HG02610 (cell line): ENCODE results near the gene SLC35B2.
A peak's percentile ranks its signal among the peaks of the same experiment; 100 is the strongest.

Experiments used
- ATAC-seq: cut with Tn5 transposase; IDR thresholded peaks from one replicate; pipeline ENCODE4 v1.9.1; 2021; ENCODE audit warnings: mild to moderate bottlenecking, moderate library complexity; ENCODE audit not compliant: unreplicated experiment

SLC35B2 gene

GRCh38 chr6:44268095-44268628, 10.8 kb upstream of the SLC35B2 start:
- ATAC-seq = no peak

GRCh38 chr6:44267252-44267651, 9.9 kb upstream of the SLC35B2 start:
- no peak for ATAC-seq

DNA sequence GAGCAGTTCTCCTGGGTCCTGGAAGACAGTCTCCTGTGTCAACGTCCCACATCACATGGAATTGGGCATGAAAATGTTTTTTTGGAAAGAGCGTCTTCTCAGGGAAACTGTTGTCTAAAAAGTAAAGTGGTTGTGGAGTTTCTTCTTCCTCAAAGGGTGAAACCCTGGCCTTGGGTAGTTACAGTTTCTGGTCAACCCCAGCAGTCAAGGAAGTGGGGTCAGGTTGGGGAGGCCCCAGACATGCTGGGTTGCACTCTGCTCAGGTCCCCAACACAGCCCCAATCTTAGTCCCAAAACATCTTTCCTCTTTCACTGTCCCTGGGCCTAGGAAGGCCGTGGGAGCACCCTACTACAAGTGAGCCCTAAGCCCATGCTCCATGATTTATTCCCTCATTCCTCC, 9.0 kb upstream of the SLC35B2 start:
- ATAC-seq = peak; percentile 27

DNA sequence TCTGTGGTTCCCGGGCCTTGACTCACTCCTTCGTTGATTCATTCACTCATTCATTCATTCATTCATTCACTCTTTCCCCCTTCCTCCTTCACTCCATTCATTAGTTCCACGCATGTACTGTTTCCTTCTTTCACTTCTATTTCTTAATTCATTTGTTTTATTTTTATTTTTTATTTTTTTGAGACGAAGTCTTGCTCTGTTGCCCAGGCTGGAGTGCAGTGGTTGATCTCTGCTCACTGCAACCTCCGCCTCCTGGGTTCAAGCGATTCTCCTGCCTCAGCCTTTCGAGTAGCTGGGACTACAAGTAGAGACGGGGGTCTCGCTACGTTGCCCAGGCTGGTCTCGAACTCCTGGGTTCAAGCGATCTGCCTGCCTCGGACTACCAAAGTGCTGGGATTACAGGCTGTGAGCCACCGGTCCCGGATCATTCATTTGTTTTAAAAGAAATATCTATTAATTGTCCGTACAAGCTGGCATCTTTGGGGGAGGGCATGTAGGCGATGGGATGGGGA, 8.4 kb upstream of the SLC35B2 start:
- ATAC-seq = no peak

DNA sequence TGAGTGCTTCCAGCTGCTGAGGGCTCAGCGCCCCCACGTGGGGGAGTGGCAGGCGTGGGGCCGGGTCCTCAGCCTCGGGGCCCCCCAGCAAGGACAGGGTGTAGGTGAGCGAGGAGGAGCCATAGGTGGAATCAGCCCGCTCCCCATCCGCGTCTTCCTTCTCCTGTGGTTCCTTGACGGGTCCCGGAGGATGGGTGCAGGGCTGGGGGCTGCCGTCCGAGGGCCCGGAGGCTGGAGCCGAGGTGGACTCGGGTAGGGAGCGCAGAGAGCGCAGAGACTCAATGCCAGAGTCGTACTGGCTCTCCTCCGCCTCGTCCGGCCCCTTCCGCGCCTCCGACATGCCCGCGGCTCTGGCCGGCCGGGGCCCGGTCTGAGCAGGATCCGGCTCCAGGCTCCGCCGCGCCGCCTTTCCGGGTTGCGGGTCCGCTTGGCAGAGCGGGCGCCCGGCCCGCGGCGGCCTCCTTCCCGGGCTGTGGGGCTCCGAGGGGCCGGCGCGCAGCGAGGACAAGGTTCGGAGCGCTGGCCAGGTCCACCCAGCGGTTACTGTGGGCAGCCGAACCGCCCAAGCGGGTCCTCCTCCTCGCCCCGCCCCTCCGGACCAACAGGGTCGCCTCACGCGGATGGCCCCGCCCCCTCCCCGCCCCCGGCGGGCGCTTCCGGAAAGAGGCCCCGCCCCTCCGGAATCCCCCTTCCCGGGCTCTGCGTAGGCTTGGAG, 7.8 kb upstream of the SLC35B2 start, which contains the start of gene NFKBIE:
Gene NFKBIE, minus strand, starts transcription at position 545 of the 715 bp plus-strand sequence. Its CDS starts 205 bp downstream, at position 340.
- peak; percentile 29 for ATAC-seq

DNA sequence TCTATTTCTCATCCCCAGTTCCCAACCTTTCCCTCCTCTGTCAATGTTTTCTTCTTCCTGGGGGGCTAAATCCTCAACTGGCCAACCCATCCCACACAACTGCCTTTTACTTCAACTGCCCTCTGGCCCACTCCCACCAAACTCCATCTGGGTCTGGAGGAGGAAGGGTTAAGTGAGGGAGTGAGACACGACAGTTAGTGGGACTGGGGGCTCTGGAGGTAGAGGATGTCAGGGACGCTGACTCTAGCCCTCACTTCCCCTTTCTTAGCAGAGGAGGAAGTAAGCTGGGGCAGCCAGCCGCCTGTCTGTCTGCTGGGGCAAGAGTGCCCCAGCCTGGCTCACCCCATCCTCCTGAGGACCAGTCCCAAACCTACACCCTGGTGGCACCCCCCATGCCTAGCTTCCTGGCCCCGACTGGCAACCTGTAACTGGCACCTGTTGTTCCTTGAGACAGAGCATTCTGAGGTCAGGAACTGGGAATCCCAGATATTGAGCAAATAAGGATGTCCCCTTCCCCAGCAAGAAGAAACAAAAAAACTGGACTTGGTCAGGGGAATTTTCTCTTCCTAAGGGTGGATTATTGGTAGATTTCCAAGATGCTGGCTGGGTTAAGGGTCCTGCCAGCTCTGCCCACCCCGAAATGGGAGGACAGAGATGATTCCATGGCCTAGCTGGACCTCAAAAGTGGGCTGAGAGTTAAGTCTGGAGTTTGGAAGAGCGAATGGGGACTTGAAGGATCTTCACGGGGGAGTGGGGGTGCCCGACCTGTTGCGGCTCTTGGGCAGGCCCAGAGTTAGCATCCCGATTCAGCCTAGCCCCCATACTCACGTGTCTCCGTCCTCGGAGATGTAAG, 7.1 kb upstream of the SLC35B2 start:
- ATAC-seq = peak; percentile 21

- ATAC-seq = peak; percentile 23
These were observed 6.2 kb upstream of the SLC35B2 start for GRCh38 chr6:44263354-44264100.

- no peak for ATAC-seq
These were observed 5.4 kb upstream of the SLC35B2 start for GRCh38 chr6:44262467-44263353.

GRCh38 chr6:44261581-44261980, 4.3 kb upstream of the SLC35B2 start:
- ATAC-seq = no peak

GRCh38 chr6:44260451-44261297, 3.3 kb upstream of the SLC35B2 start:
- ATAC-seq = no peak

DNA sequence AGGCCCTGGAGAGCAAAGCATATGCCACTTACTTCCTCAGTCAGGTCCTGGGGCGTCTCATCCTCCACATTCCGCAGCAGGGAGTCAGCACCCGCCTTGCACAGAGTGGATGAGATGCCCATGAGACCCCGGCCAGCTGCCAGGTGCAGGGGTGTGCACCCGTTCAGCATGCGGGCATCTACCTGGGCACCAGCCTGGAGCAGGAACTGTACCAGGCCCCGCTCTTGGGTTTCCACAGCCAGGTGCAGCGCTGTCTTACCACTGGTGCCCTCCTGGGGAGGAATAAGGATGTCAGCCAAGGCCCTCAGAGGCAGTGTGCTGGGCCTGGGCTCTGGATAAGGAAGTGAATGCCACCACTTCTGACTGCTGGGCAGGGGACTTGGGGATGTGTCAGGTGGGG, 2.7 kb upstream of the SLC35B2 start:
- no peak for ATAC-seq

DNA sequence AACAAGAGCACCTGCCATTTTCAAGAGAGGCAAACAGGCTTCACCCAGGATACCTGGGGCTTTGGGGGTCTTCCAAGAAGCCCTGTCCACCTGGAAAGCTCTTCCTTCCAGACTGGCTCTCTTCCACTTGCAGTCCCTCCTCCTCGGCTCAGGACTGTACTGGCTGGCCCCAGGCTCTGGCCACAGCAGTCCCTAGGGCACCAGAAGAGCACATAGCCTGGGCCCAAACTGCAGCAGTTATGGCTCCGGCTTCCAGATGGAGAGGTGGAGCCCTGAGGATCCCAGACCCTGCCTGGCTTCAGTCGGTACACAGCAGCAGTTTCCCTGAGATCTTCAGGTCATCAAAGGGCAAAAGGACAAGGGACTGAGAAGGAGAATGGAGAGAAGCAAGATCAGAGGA, 1.6 kb upstream of the SLC35B2 start:
- no peak for ATAC-seq

GRCh38 chr6:44258325-44258863, 1.1 kb upstream of the SLC35B2 start:
- ATAC-seq = no peak

GRCh38 chr6:44257753-44258324, 511 bp upstream of the SLC35B2 start:
- peak; percentile 17 for ATAC-seq

DNA sequence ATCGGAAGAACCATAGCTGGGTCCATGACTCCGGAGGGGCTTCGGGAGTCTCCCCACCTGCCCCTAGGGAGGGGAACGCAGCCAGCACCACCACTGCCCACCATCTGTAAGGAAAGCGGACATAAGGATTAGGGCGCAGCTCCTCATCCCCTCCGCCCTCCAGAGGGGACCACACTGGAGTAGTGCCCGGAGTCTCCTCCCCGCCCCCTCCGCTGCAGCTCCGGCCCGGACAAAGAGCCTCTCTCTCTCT, 628 bp downstream of the SLC35B2 start:
- no peak for ATAC-seq

DNA sequence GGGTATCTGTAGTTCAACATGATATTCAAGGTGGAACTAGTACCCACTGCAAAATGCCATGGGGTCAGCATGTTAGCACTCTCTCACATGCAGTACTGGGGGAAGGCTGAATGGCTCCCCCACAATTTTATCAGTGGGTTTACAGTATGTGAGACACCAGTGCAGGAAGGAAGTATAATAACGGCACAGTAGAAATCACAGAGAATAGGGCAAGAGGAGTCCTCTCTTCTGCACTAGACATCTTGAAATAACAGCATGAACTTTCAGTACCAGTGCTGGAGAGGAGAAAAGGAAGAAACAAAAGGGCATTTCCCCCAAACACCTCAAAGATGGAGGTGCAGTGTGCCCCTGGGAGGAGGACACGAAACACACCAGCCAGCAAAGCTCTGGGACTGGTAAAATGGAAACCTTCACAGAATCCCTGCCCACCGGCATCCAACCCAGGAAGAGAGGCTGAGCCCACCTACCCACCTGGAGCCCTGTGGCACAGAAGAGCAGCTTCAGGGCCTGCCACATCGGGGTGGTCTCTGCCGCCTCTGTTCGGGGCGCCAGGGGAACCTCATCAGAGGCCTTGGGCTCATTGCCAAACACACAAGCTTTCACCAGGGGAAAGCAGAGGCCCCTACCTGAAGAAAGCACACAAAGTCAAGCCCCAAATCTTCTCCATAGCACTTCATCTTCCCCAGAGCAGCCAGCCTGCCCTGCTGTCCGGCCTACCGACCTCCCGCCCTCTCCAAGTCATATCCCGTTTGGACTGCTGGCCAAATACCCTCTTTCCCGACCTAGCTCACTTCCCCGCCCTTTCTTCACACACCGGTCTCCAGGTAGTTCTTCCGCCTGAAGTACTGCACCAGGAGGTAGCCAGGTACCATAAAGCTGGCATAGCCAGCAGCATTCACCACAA, 1.2 kb downstream of the SLC35B2 start:
- no peak for ATAC-seq

DNA sequence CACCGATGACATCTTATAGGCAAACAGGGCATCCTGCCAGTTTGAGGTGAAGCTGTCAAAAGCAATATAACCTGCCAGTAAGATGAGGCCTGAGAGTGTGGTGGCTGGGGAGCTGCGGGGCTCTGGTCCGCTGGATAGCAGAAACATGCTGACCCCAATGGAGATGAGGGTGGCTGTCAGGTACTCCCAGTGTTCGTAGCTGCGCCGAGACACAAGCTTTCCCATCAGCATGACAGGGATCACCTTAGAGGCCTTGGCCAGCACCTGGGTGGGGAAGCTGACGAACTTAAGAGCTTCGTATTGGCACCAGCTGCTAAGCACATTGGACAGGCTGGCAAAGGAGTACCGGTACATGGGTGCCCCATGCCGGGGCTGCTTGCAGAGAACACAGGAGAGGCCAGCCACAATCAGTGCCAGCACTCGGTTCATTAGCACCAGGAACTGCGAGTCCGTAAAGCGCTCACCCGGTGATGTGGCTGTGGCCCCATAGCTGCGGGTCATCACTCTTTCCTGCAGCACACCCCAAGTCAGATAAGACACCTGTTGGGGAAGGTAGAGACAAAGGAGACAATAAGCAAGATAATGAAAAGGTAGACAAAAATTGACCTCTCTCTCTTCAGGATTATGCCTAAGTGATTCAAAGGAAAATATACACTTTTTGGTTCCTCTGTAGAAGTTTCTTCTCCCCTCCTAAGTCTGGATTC, 2.1 kb downstream of the SLC35B2 start:
- no peak for ATAC-seq
